Adrenal gland (tissue), 5 donors: ENCODE data around the gene ZNF831.

Source experiments
- POLR2A ChIP-seq, 2 donors: fragments of 450-650 bp; IDR thresholded peaks; one replicate each; pipeline ENCODE4 v1.6.1; 2017; ENCODE audit warnings: antibody characterized with exemption in 2 of 2, mild to moderate bottlenecking in 2 of 2, moderate library complexity in 1 of 2
- TF ChIP-seq, protein P1 (sequence below), 6 experiments: fragments of 450-650 bp in 4 of 6; fragments of 200-600 bp in 2 of 6; sonication (generic) in 1 of 6; IDR thresholded peaks; 1 replicate in 5 of 6; 2 replicates in 1 of 6; pipeline versions ENCODE4 v1.5.1 to v1.8.0; 2016 to 2021; ENCODE audit warnings: antibody characterized with exemption in 6 of 6, mild to moderate bottlenecking in 2 of 6, moderate library complexity in 1 of 6
- donor health status: DM: no; HTN: no; CAD: no.

DNA sequence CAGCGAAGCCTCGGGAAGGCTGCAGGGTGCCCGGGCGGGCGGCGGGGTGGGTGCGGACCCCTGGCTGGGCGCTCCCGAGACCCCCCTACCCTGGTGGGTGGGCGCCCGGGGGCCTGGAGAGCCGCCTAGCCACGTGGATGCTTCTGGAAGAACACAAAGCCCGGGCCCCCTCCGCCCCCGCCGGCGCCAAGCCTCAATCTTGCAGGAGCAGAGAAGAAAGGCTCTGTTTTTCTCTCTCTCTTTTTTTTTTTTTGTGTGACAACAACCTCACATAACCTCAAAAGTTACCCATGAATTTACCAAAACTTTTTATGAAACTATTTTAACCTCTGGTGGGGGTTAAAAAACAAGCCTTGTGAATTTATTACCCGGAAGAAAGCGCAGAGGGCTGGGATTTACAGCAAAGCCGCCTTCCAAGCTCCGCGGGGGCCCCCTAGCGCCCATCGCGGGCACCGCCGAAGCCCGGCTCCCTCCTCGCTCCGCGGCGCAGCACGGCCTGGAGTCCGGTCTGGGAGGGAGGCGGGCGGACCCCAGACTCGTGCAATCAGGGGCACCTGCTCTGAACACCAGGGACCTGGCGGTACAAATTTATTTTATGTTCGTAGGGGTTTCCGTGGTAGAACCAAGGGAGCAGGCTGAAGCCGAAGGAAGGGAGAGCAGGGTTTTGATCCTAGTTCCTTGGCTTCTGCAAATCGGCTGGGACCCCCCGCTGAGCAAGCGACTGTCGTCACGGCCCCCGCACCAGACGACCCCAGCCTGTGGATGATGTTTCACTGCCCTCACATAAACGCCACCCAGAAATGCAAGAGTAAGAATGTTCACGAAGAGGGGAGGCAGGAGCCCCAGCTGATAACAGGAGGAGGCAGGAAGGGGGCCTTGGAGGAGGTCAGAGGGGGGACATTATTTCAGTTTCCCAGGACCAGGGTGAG is 58.9 kb downstream of the ZNF831 start:
- TF ChIP-seq, protein P1, sequence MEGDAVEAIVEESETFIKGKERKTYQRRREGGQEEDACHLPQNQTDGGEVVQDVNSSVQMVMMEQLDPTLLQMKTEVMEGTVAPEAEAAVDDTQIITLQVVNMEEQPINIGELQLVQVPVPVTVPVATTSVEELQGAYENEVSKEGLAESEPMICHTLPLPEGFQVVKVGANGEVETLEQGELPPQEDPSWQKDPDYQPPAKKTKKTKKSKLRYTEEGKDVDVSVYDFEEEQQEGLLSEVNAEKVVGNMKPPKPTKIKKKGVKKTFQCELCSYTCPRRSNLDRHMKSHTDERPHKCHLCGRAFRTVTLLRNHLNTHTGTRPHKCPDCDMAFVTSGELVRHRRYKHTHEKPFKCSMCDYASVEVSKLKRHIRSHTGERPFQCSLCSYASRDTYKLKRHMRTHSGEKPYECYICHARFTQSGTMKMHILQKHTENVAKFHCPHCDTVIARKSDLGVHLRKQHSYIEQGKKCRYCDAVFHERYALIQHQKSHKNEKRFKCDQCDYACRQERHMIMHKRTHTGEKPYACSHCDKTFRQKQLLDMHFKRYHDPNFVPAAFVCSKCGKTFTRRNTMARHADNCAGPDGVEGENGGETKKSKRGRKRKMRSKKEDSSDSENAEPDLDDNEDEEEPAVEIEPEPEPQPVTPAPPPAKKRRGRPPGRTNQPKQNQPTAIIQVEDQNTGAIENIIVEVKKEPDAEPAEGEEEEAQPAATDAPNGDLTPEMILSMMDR (IDR thresholded peaks at IDR 0.05) = peak; percentile 74 to 94 (median 85)
- TF ChIP-seq POLR2A (IDR thresholded peaks at IDR 0.05) = no peak
